Liver (tissue), 9 donors: ENCODE measurements around the gene HGF. TPM values are rescaled to one million over a fixed set of nuclear protein-coding genes. Genes with fewer than 3 reads are reported as not detected.

Source experiments
- DNase-seq: peaks from one replicate; pipeline ENCODE4 v3.0.0-alpha.2; 2017; ENCODE audit warnings: low spot score
- H3K27ac ChIP-seq, 2 donors: one replicate each; pipeline ENCODE4 v1.7.0; 2013; ENCODE audit warnings: inconsistent platforms in 2 of 2, low read length in 2 of 2, control low read depth in 1 of 2, low read depth in 1 of 2, mild to moderate bottlenecking in 1 of 2
- H3K27me3 ChIP-seq, 4 donors: one replicate each; pipeline versions ENCODE4 v1.6.1 to v1.7.0; 2013; ENCODE audit warnings: low read length in 3 of 4, inconsistent platforms in 1 of 4, mild to moderate bottlenecking in 1 of 4, moderate library complexity in 1 of 4; ENCODE audit not compliant: control insufficient read depth in 4 of 4, insufficient read depth in 4 of 4
- H3K36me3 ChIP-seq, 4 donors: one replicate each; pipeline versions ENCODE4 v1.6.1 to v1.7.0; 2013; ENCODE audit warnings: low read length in 3 of 4, mild to moderate bottlenecking in 3 of 4, low read depth in 1 of 4, moderate library complexity in 1 of 4; ENCODE audit not compliant: control insufficient read depth in 4 of 4, insufficient read depth in 3 of 4
- H3K4me1 ChIP-seq, 4 donors: one replicate each; pipeline versions ENCODE4 v1.6.1 to v1.7.0; 2013; ENCODE audit warnings: low read length in 3 of 4, mild to moderate bottlenecking in 3 of 4, moderate library complexity in 1 of 4; ENCODE audit not compliant: control insufficient read depth in 4 of 4, insufficient read depth in 4 of 4
- H3K4me3 ChIP-seq, 3 donors: one replicate each; pipeline versions ENCODE4 v1.6.1 to v1.7.0; 2013; ENCODE audit warnings: low read length in 3 of 3, control low read depth in 1 of 3, low read depth in 1 of 3, mild to moderate bottlenecking in 1 of 3
- H3K9ac ChIP-seq, 2 donors: one replicate each; pipeline ENCODE4 v1.7.0; 2013; ENCODE audit warnings: low read length in 2 of 2, mild to moderate bottlenecking in 2 of 2, moderate library complexity in 2 of 2, control low read depth in 1 of 2, low read depth in 1 of 2
- H3K9me3 ChIP-seq, 4 donors: one replicate each; pipeline versions ENCODE4 v1.6.1 to v1.7.0; 2013; ENCODE audit warnings: low read length in 3 of 4; ENCODE audit not compliant: control insufficient read depth in 4 of 4
- FOXA1 ChIP-seq: IDR thresholded peaks from 2 replicates; pipeline ENCODE4 v1.6.1; 2016; ENCODE audit warnings: antibody characterized with exemption
- GABPA ChIP-seq, 2 donors: IDR thresholded peaks in 1 of 2; conservative IDR thresholded peaks in 1 of 2; 2 replicates each; pipeline ENCODE4 v1.6.1; 2016; ENCODE audit warnings: antibody characterized with exemption in 2 of 2, mild to moderate bottlenecking in 1 of 2, moderate library complexity in 1 of 2
- HNF4A ChIP-seq, 2 donors: conservative IDR thresholded peaks; 2 replicates each; pipeline ENCODE4 v1.6.1; 2016; ENCODE audit warnings: antibody characterized with exemption in 2 of 2, mild to moderate bottlenecking in 2 of 2
- HNF4G ChIP-seq: IDR thresholded peaks from 2 replicates; pipeline ENCODE4 v1.6.1; 2016; ENCODE audit warnings: antibody characterized with exemption
- JUND ChIP-seq, 2 donors: IDR thresholded peaks; 2 replicates each; pipeline ENCODE4 v1.6.1; 2016; ENCODE audit warnings: antibody characterized with exemption in 2 of 2
- REST ChIP-seq: IDR thresholded peaks from 2 replicates; pipeline ENCODE4 v1.6.1; 2016; ENCODE audit warnings: antibody characterized with exemption, mild to moderate bottlenecking
- RXRA ChIP-seq, 2 donors: IDR thresholded peaks; 2 replicates each; pipeline ENCODE4 v1.6.1; 2017 to 2018; ENCODE audit warnings: antibody characterized with exemption in 2 of 2, mild to moderate bottlenecking in 1 of 2
- SP1 ChIP-seq: IDR thresholded peaks from 2 replicates; pipeline ENCODE4 v1.6.1; 2018; ENCODE audit warnings: antibody characterized with exemption, mild to moderate bottlenecking
- TAF1 ChIP-seq: conservative IDR thresholded peaks from 2 replicates; pipeline ENCODE4 v1.6.1; 2016; ENCODE audit warnings: antibody characterized with exemption, mild to moderate bottlenecking
- ZBTB33 ChIP-seq: IDR thresholded peaks from 2 replicates; pipeline ENCODE4 v1.6.1; 2016; ENCODE audit warnings: antibody characterized with exemption
- WGBS: extraction: QIAGEN DNeasy Blood & Tissue Kit; methylation state at CpG from one replicate; pipeline ENCODE4 v1.1.7; 2013; 5-methylcytosine and 5-hydroxymethylcytosine counted together
- polyA plus RNA-seq, 2 donors: library from polyadenylated mRNA; stranded (reverse) in 1 of 2; unstranded in 1 of 2; fragments of 200-250 nt in 1 of 2; fragments of >200 nt in 1 of 2; fragmentation: Nextera tagmentation in 1 of 2; extraction: Ambion mirVana in 1 of 2; gene quantifications; one replicate each; pipeline versions ENCODE4 v1.2.1 to v1.2.3, GENCODE V29; 2013 to 2015
- total RNA-seq, 2 donors: library from RNA; depleted of rRNA; stranded (reverse); fragments of >200 nt; gene quantifications; one replicate each; pipeline ENCODE4 v1.2.3, GENCODE V29; 2014
- donor health status: healthy.
- donor health status: healthy.
- donor health status: healthy.
- donor health status: healthy.
- donor health status: healthy.

The HGF gene
- total and polyA plus RNA-seq, 4 donors: 12.0 to 29.8 (median 15.3) TPM

- TF ChIP-seq RXRA (IDR thresholded peaks at IDR 0.05): no peak
- no peak for TF ChIP-seq HNF4A (conservative IDR thresholded peaks at IDR 0.05)
- TF ChIP-seq REST: no peak
- TF ChIP-seq TAF1: no peak
- TF ChIP-seq JUND (IDR thresholded peaks at IDR 0.05): no peak
- TF ChIP-seq FOXA1: no peak
- TF ChIP-seq ZBTB33: no peak
- no peak for TF ChIP-seq GABPA (IDR thresholded peaks at IDR 0.05 in 1 of 2, conservative IDR thresholded peaks at IDR 0.05 in 1 of 2)
- TF ChIP-seq SP1: no peak
- no peak for TF ChIP-seq HNF4G
- H3K27me3 ChIP-seq: no peaks in the 10 kb centered on the region
- no peaks in the 10 kb centered on the region for H3K4me1 ChIP-seq
- H3K36me3 ChIP-seq: no peaks in the 10 kb centered on the region
- no peak for DNase-seq
- no peak overlapping the region for H3K4me3 ChIP-seq
- WGBS: 78% methylated on average over 4 of the region's 4 CpGs
- H3K27ac ChIP-seq: no peak overlapping the region
- no peak overlapping the region for H3K9ac ChIP-seq
- no peaks in the 10 kb centered on the region for H3K9me3 ChIP-seq
These were observed 81.0 kb downstream of the HGF start for GRCh38 chr7:81688622-81689411.

GRCh38 chr7:81687062-81687461 lies 82.8 kb downstream of the HGF start:
- H3K4me1 ChIP-seq: no peaks in the 10 kb centered on the region
- no peak for DNase-seq
- H3K36me3 ChIP-seq: no peaks in the 10 kb centered on the region
- H3K9me3 ChIP-seq: no peaks in the 10 kb centered on the region
- H3K27me3 ChIP-seq: no peaks in the 10 kb centered on the region
- no peak overlapping the region for H3K27ac ChIP-seq
- H3K4me3 ChIP-seq: no peak overlapping the region
- H3K9ac ChIP-seq: no peak overlapping the region
- no peak for TF ChIP-seq REST
- TF ChIP-seq TAF1: no peak
